ENCODE data around the gene IFNL1.

The IFNL1 gene

GRCh38 chr19:39324242-39324842 is 28.1 kb downstream of the IFNL1 start:
- TF ChIP-seq FOXP2 (optimal IDR thresholded peaks at IDR 0.05; ENCODE audit: borderline replicate concordance, extremely low read depth, extremely low read length, insufficient read depth): no peak
- TF ChIP-seq REST (IDR thresholded peaks at IDR 0.05; ENCODE audit: insufficient read depth in 1 of 2, low read depth in 2 of 2, low read length in 2 of 2): no peak
- no peak for TF ChIP-seq POLR2AphosphoS5 (IDR thresholded peaks at IDR 0.05; ENCODE audit: low read depth, low read length)
- TF ChIP-seq SIN3A (IDR thresholded peaks at IDR 0.05; ENCODE audit: borderline replicate concordance, insufficient read depth, low read length): no peak
- no peak for TF ChIP-seq TAF1 (IDR thresholded peaks at IDR 0.05; ENCODE audit: borderline replicate concordance, insufficient read depth, low read length)

GRCh38 chr19:39325778-39326665 is 29.8 kb downstream of the IFNL1 start:
- TF ChIP-seq TAF1 (IDR thresholded peaks at IDR 0.05; ENCODE audit: borderline replicate concordance, insufficient read depth, low read length) (no peak), REST (IDR thresholded peaks at IDR 0.05; ENCODE audit: insufficient read depth in 1 of 2, low read depth in 2 of 2, low read length in 2 of 2) (no peak), SIN3A (IDR thresholded peaks at IDR 0.05; ENCODE audit: borderline replicate concordance, insufficient read depth, low read length) (no peak)

- TF ChIP-seq FOXP2 (optimal IDR thresholded peaks at IDR 0.05; ENCODE audit: borderline replicate concordance, extremely low read depth, extremely low read length, insufficient read depth) (no peak), REST (IDR thresholded peaks at IDR 0.05; ENCODE audit: insufficient read depth in 1 of 2, low read depth in 2 of 2, low read length in 2 of 2) (no peak), SIN3A (IDR thresholded peaks at IDR 0.05; ENCODE audit: borderline replicate concordance, insufficient read depth, low read length) (no peak), POLR2AphosphoS5 (IDR thresholded peaks at IDR 0.05; ENCODE audit: low read depth, low read length) (no peak), TAF1 (IDR thresholded peaks at IDR 0.05; ENCODE audit: borderline replicate concordance, insufficient read depth, low read length) (no peak)
Measured at GRCh38 chr19:39327363-39328045, 31.3 kb downstream of the IFNL1 start.

- no peak for TF ChIP-seq TAF1 (IDR thresholded peaks at IDR 0.05; ENCODE audit: borderline replicate concordance, insufficient read depth, low read length)
- TF ChIP-seq REST (IDR thresholded peaks at IDR 0.05; ENCODE audit: insufficient read depth in 1 of 2, low read depth in 2 of 2, low read length in 2 of 2): no peak
- no peak for TF ChIP-seq POLR2AphosphoS5 (IDR thresholded peaks at IDR 0.05; ENCODE audit: low read depth, low read length)
- TF ChIP-seq FOXP2 (optimal IDR thresholded peaks at IDR 0.05; ENCODE audit: borderline replicate concordance, extremely low read depth, extremely low read length, insufficient read depth): no peak
- TF ChIP-seq SIN3A (IDR thresholded peaks at IDR 0.05; ENCODE audit: borderline replicate concordance, insufficient read depth, low read length): no peak
Measured at GRCh38 chr19:39328046-39328705, 32.0 kb downstream of the IFNL1 start.

Measured in PFSK-1 (cell line).